Liver (tissue), 9 donors: Measurements from ENCODE around the gene ZFP36L1. TPM values are rescaled to one million over a fixed set of nuclear protein-coding genes. Genes with fewer than 3 reads are reported as not detected.
A peak's percentile ranks its signal among the peaks of the same experiment; 100 is the strongest.
"Not testable (repeated sequence)": the region's sequence is repeated elsewhere in the genome, so short reads cannot be mapped to it uniquely, and the experiment has no call there.

Source experiments
- DNase-seq: peaks from one replicate; pipeline ENCODE4 v3.0.0-alpha.2; 2017; ENCODE audit warnings: low spot score
- H3K27ac ChIP-seq, 2 donors: one replicate each; pipeline ENCODE4 v1.7.0; 2013; ENCODE audit warnings: inconsistent platforms in 2 of 2, low read length in 2 of 2, control low read depth in 1 of 2, low read depth in 1 of 2, mild to moderate bottlenecking in 1 of 2
- H3K27me3 ChIP-seq, 4 donors: one replicate each; pipeline versions ENCODE4 v1.6.1 to v1.7.0; 2013; ENCODE audit warnings: low read length in 3 of 4, inconsistent platforms in 1 of 4, mild to moderate bottlenecking in 1 of 4, moderate library complexity in 1 of 4; ENCODE audit not compliant: control insufficient read depth in 4 of 4, insufficient read depth in 4 of 4
- H3K36me3 ChIP-seq, 4 donors: one replicate each; pipeline versions ENCODE4 v1.6.1 to v1.7.0; 2013; ENCODE audit warnings: low read length in 3 of 4, mild to moderate bottlenecking in 3 of 4, low read depth in 1 of 4, moderate library complexity in 1 of 4; ENCODE audit not compliant: control insufficient read depth in 4 of 4, insufficient read depth in 3 of 4
- H3K4me1 ChIP-seq, 4 donors: one replicate each; pipeline versions ENCODE4 v1.6.1 to v1.7.0; 2013; ENCODE audit warnings: low read length in 3 of 4, mild to moderate bottlenecking in 3 of 4, moderate library complexity in 1 of 4; ENCODE audit not compliant: control insufficient read depth in 4 of 4, insufficient read depth in 4 of 4
- H3K4me3 ChIP-seq, 3 donors: one replicate each; pipeline versions ENCODE4 v1.6.1 to v1.7.0; 2013; ENCODE audit warnings: low read length in 3 of 3, control low read depth in 1 of 3, low read depth in 1 of 3, mild to moderate bottlenecking in 1 of 3
- H3K9ac ChIP-seq, 2 donors: one replicate each; pipeline ENCODE4 v1.7.0; 2013; ENCODE audit warnings: low read length in 2 of 2, mild to moderate bottlenecking in 2 of 2, moderate library complexity in 2 of 2, control low read depth in 1 of 2, low read depth in 1 of 2
- H3K9me3 ChIP-seq, 4 donors: one replicate each; pipeline versions ENCODE4 v1.6.1 to v1.7.0; 2013; ENCODE audit warnings: low read length in 3 of 4; ENCODE audit not compliant: control insufficient read depth in 4 of 4
- ATF3 ChIP-seq: IDR thresholded peaks from 2 replicates; pipeline ENCODE4 v1.6.1; 2016; ENCODE audit warnings: antibody characterized with exemption
- EGR1 ChIP-seq, 2 donors: IDR thresholded peaks; 2 replicates each; pipeline ENCODE4 v1.6.1; 2016 to 2018; ENCODE audit warnings: antibody characterized with exemption in 2 of 2, low read depth in 2 of 2
- HNF4A ChIP-seq, 2 donors: conservative IDR thresholded peaks; 2 replicates each; pipeline ENCODE4 v1.6.1; 2016; ENCODE audit warnings: antibody characterized with exemption in 2 of 2, mild to moderate bottlenecking in 2 of 2
- HNF4G ChIP-seq: IDR thresholded peaks from 2 replicates; pipeline ENCODE4 v1.6.1; 2016; ENCODE audit warnings: antibody characterized with exemption
- JUND ChIP-seq, 2 donors: IDR thresholded peaks; 2 replicates each; pipeline ENCODE4 v1.6.1; 2016; ENCODE audit warnings: antibody characterized with exemption in 2 of 2
- MAX ChIP-seq: IDR thresholded peaks from 2 replicates; pipeline ENCODE4 v1.6.1; 2016; ENCODE audit warnings: antibody characterized with exemption
- NR2F2 ChIP-seq: IDR thresholded peaks from 2 replicates; pipeline ENCODE4 v1.6.1; 2016; ENCODE audit warnings: antibody characterized with exemption
- RAD21 ChIP-seq, 2 donors: IDR thresholded peaks; 2 replicates each; pipeline ENCODE4 v1.6.1; 2016; ENCODE audit warnings: antibody characterized with exemption in 2 of 2, mild to moderate bottlenecking in 2 of 2
- RXRA ChIP-seq, 2 donors: IDR thresholded peaks; 2 replicates each; pipeline ENCODE4 v1.6.1; 2017 to 2018; ENCODE audit warnings: antibody characterized with exemption in 2 of 2, mild to moderate bottlenecking in 1 of 2
- SP1 ChIP-seq: IDR thresholded peaks from 2 replicates; pipeline ENCODE4 v1.6.1; 2018; ENCODE audit warnings: antibody characterized with exemption, mild to moderate bottlenecking
- YY1 ChIP-seq: IDR thresholded peaks from 2 replicates; pipeline ENCODE4 v1.6.1; 2016; ENCODE audit warnings: antibody characterized with exemption, mild to moderate bottlenecking
- ZBTB33 ChIP-seq: IDR thresholded peaks from 2 replicates; pipeline ENCODE4 v1.6.1; 2016; ENCODE audit warnings: antibody characterized with exemption
- WGBS: extraction: QIAGEN DNeasy Blood & Tissue Kit; methylation state at CpG from one replicate; pipeline ENCODE4 v1.1.7; 2013; 5-methylcytosine and 5-hydroxymethylcytosine counted together
- polyA plus RNA-seq, 2 donors: library from polyadenylated mRNA; stranded (reverse) in 1 of 2; unstranded in 1 of 2; fragments of 200-250 nt in 1 of 2; fragments of >200 nt in 1 of 2; fragmentation: Nextera tagmentation in 1 of 2; extraction: Ambion mirVana in 1 of 2; gene quantifications; one replicate each; pipeline versions ENCODE4 v1.2.1 to v1.2.3, GENCODE V29; 2013 to 2015
- total RNA-seq, 2 donors: library from RNA; depleted of rRNA; stranded (reverse); fragments of >200 nt; gene quantifications; one replicate each; pipeline ENCODE4 v1.2.3, GENCODE V29; 2014
- TF ChIP-seq, protein P1 (sequence below): IDR thresholded peaks from 2 replicates; pipeline ENCODE4 v1.6.1; 2016; ENCODE audit warnings: antibody characterized with exemption, mild to moderate bottlenecking
- donor health status: healthy.
- donor health status: healthy.
- donor health status: healthy.
- donor health status: healthy.
- donor health status: healthy.

ZFP36L1 gene
- total and polyA plus RNA-seq, 4 donors = 25.0 to 170 (median 69.5) TPM

DNA sequence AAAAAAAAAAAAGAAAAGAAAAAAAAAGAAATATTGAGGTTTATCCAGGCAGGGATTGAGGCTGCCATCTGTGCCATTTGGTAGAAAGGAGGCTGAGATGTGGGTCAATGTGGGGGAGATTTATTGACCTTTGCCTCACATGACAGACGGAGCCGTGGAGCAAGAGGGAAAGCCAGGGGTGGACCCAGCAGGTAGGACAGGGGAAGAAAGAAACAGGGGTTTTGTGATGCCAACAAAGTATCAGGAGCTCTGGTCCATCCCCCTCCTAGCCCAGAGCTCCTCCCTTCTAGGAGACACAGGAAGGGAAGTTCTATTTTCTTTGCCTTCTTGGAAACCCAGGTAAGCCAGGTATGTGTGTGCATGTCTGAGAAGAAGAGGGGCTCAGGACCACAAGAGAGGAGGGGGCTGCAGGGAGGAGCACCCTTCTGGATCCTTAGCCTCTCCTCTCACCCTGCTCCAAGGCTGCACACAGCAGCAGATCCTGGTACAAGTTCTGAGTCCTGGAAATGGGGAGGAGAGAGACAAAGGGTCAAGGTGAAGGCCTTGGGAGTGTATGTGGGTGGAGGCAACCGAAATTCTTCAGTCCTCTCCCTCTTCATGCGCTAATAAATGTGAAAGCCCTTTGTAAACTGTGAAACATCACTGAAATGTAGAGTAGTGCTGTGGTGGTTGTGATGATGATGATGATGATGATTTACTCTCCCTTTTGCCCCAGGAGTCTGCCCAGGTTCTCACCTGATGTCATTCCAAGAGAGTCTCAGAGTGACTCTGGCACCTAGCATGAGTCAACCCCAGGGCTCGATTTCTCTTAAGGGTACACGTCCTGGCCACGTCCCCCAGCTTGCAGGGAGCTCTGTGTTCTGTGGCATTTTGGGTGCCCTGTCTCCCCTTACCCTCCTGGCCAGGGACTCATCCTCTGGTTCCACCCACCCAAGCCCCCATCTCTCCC, 26.3 kb downstream of the ZFP36L1 start:
- H3K9me3 ChIP-seq = no peaks in the 10 kb centered on the region

GRCh38 chr14:68763843-68764242, 29.0 kb downstream of the ZFP36L1 start:
- 94% methylated on average over 4 of the region's 4 CpGs for WGBS
- H3K27ac ChIP-seq = peak overlapping the region; percentile 76 to 88
- not testable (repeated sequence) for H3K27me3 ChIP-seq, H3K36me3 ChIP-seq, DNase-seq, H3K9me3 ChIP-seq, H3K4me3 ChIP-seq, H3K9ac ChIP-seq
- peaks cover 3 to 16% (median 12%) of the 10 kb centered on the region in 4 donors for H3K4me1 ChIP-seq

More for the DNA sequence above, 26.3 kb downstream of the ZFP36L1 start:
- WGBS = 59% methylated on average over 7 of the region's 7 CpGs
- peak in 1 of 2 donors; percentile 16 for TF ChIP-seq RAD21 (IDR thresholded peaks at IDR 0.05)
- TF ChIP-seq HNF4A (conservative IDR thresholded peaks at IDR 0.05) = peak in 1 of 2 donors; percentile 13
- no peak for TF ChIP-seq JUND (IDR thresholded peaks at IDR 0.05)
- Histone ChIP-seq H3K4me3 (no peak overlapping the region), H3K4me1 (peaks cover 3 to 16% (median 12%) of the 10 kb centered on the region in 4 donors), H3K36me3 (no peaks in the 10 kb centered on the region), H3K27ac (no peak overlapping the region), H3K9ac (no peak overlapping the region), H3K27me3 (no peaks in the 10 kb centered on the region)
- no peak for DNase-seq

GRCh38 chr14:68762953-68763764, 29.7 kb downstream of the ZFP36L1 start:
- Histone ChIP-seq H3K9ac (no peak overlapping the region), H3K9me3 (no peaks in the 10 kb centered on the region), H3K4me1 (peaks cover 3 to 20% (median 12%) of the 10 kb centered on the region in 4 donors), H3K4me3 (no peak overlapping the region), H3K27me3 (no peaks in the 10 kb centered on the region), H3K36me3 (no peaks in the 10 kb centered on the region), H3K27ac (peak overlapping the region; percentile 76 to 88)
- TF ChIP-seq SP1 = peak; percentile 16
- TF ChIP-seq HNF4A (conservative IDR thresholded peaks at IDR 0.05) = peak; percentile 24 to 61
- no peak for TF ChIP-seq HNF4G
- TF ChIP-seq RAD21 (IDR thresholded peaks at IDR 0.05) = peak; percentile 39 to 54
- TF ChIP-seq MAX = no peak
- TF ChIP-seq ZBTB33 = no peak
- TF ChIP-seq, protein P1, sequence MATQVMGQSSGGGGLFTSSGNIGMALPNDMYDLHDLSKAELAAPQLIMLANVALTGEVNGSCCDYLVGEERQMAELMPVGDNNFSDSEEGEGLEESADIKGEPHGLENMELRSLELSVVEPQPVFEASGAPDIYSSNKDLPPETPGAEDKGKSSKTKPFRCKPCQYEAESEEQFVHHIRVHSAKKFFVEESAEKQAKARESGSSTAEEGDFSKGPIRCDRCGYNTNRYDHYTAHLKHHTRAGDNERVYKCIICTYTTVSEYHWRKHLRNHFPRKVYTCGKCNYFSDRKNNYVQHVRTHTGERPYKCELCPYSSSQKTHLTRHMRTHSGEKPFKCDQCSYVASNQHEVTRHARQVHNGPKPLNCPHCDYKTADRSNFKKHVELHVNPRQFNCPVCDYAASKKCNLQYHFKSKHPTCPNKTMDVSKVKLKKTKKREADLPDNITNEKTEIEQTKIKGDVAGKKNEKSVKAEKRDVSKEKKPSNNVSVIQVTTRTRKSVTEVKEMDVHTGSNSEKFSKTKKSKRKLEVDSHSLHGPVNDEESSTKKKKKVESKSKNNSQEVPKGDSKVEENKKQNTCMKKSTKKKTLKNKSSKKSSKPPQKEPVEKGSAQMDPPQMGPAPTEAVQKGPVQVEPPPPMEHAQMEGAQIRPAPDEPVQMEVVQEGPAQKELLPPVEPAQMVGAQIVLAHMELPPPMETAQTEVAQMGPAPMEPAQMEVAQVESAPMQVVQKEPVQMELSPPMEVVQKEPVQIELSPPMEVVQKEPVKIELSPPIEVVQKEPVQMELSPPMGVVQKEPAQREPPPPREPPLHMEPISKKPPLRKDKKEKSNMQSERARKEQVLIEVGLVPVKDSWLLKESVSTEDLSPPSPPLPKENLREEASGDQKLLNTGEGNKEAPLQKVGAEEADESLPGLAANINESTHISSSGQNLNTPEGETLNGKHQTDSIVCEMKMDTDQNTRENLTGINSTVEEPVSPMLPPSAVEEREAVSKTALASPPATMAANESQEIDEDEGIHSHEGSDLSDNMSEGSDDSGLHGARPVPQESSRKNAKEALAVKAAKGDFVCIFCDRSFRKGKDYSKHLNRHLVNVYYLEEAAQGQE = no peak
- peak; percentile 51 to 80 for TF ChIP-seq EGR1 (IDR thresholded peaks at IDR 0.05; ENCODE audit: low read depth in 2 of 2)
- no peak for TF ChIP-seq ATF3
- TF ChIP-seq RXRA (IDR thresholded peaks at IDR 0.05) = peak; percentile 26 to 61
- no peak for TF ChIP-seq YY1
- TF ChIP-seq NR2F2 = peak; percentile 94
- WGBS = 20% methylated on average over 11 of the region's 11 CpGs
- peak; percentile 72 for DNase-seq
